Smooth muscle cell (in vitro differentiated cells): ENCODE results near the gene CDC6. TPM values are rescaled to one million over a fixed set of nuclear protein-coding genes. Genes with fewer than 3 reads are reported as not detected.

Experiments
- DNase-seq: peaks from one replicate; lab custom pipeline; 2025; ENCODE audit not compliant: unreplicated experiment; lab: John Stamatoyannopoulos, UW
- H2AFZ ChIP-seq: fragments of 200-600 bp; sonication (generic); 2 replicates; pipeline ENCODE4 v1.6.0; 2016; ENCODE audit warnings: antibody characterized with exemption, low read depth, mild to moderate bottlenecking
- H3F3A ChIP-seq: fragments of 200-600 bp; sonication (generic); 2 replicates; pipeline ENCODE4 v1.6.0; 2017; ENCODE audit warnings: antibody characterized with exemption, low read depth
- H3K27ac ChIP-seq: fragments of 200-600 bp; sonication (generic); 2 replicates; pipeline ENCODE4 v1.5.1; 2016; ENCODE audit warnings: low read depth, mild to moderate bottlenecking
- H3K27me3 ChIP-seq: fragments of 200-600 bp; sonication (generic); 2 replicates; pipeline ENCODE4 v1.6.1; 2016; ENCODE audit warnings: low read depth, mild to moderate bottlenecking
- H3K36me3 ChIP-seq: fragments of 200-600 bp; sonication (generic); 2 replicates; pipeline ENCODE4 v1.5.1; 2016; ENCODE audit warnings: low read depth
- H3K4me1 ChIP-seq: fragments of 200-600 bp; sonication (generic); 2 replicates; pipeline ENCODE4 v1.5.1; 2016; ENCODE audit warnings: low read depth
- H3K4me2 ChIP-seq: fragments of 200-600 bp; sonication (generic); 2 replicates; pipeline ENCODE4 v1.6.0; 2016; ENCODE audit warnings: mild to moderate bottlenecking
- H3K4me3 ChIP-seq: fragments of 200-600 bp; sonication (generic); 2 replicates; pipeline ENCODE4 v1.5.1; 2016; ENCODE audit warnings: mild to moderate bottlenecking
- H3K79me2 ChIP-seq: fragments of 200-600 bp; sonication (generic); 2 replicates; pipeline ENCODE4 v1.6.0; 2016; ENCODE audit warnings: low read depth, mild to moderate bottlenecking
- H3K9ac ChIP-seq: fragments of 200-600 bp; sonication (generic); 2 replicates; pipeline ENCODE4 v1.6.0; 2016; ENCODE audit warnings: low read depth
- H3K9me3 ChIP-seq: fragments of 200-600 bp; sonication (generic); replicated peaks from 2 replicates; pipeline ENCODE4 v1.5.1; 2016; ENCODE audit warnings: low read depth
- H4K20me1 ChIP-seq: fragments of 200-600 bp; sonication (generic); 2 replicates; pipeline ENCODE4 v1.6.0; 2016; ENCODE audit warnings: low read depth
- CTCF ChIP-seq: fragments of 200-600 bp; sonication (generic); IDR thresholded peaks from 2 replicates; pipeline ENCODE4 v1.5.1; 2017; ENCODE audit warnings: borderline replicate concordance, mild to moderate bottlenecking, antibody characterized with exemption; ENCODE audit not compliant: insufficient read depth, poor library complexity, severe bottlenecking
- WGBS: methylation state at CpG from one replicate; pipeline ENCODE4 v1.1.7; 2016; ENCODE audit warnings: low lambda C conversion rate; 5-methylcytosine and 5-hydroxymethylcytosine counted together
- polyA plus RNA-seq: library from polyadenylated mRNA; unstranded; fragments of >200 nt; fragmentation: Nextera tagmentation; extraction: Ambion mirVana; gene quantifications from 2 replicates; pipeline ENCODE4 v1.2.1, GENCODE V29; 2016
- total RNA-seq: library from RNA; depleted of rRNA; stranded (reverse); fragments of >200 nt; gene quantifications from 2 replicates; pipeline ENCODE4 v1.2.3, GENCODE V29; 2014

The CDC6 gene
- total and polyA plus RNA-seq, 2 experiments from 2014 or later: 5.5 to 15.1 TPM

- peak overlapping the region; percentile 89 for H3K27ac ChIP-seq
These were observed 57.7 kb downstream of the CDC6 start for GRCh38 chr17:40345161-40345993.

GRCh38 chr17:40345994-40346764, 58.5 kb downstream of the CDC6 start:
- H3F3A ChIP-seq: peaks cover 8% of the 10 kb centered on the region
- peak overlapping the region; percentile 99 for H3K4me2 ChIP-seq
- WGBS: 28% methylated on average over 11 of the region's 11 CpGs
- no peak for DNase-seq
- no peaks in the 10 kb centered on the region for H3K9me3 ChIP-seq
- H3K27me3 ChIP-seq: no peaks in the 10 kb centered on the region
- no peaks in the 10 kb centered on the region for H3K36me3 ChIP-seq
- no peak overlapping the region for H2AFZ ChIP-seq
- H3K27ac ChIP-seq: peak overlapping the region; percentile 89
- no peak for TF ChIP-seq CTCF
- H3K9ac ChIP-seq: peak overlapping the region; percentile 61
- H3K79me2 ChIP-seq: peaks cover 65% of the 10 kb centered on the region
- H3K4me1 ChIP-seq: peaks cover 71% of the 10 kb centered on the region
- H4K20me1 ChIP-seq: peaks cover 78% of the 10 kb centered on the region
- H3K4me3 ChIP-seq: peak overlapping the region; percentile 90

More at GRCh38 chr17:40345161-40345993, 57.7 kb downstream of the CDC6 start:
- no peak overlapping the region for H2AFZ ChIP-seq
- peaks cover 67% of the 10 kb centered on the region for H3K4me1 ChIP-seq
- H3K27me3 ChIP-seq: no peaks in the 10 kb centered on the region
- no peak for TF ChIP-seq CTCF
- H3K36me3 ChIP-seq: no peaks in the 10 kb centered on the region
- H3K9me3 ChIP-seq: no peaks in the 10 kb centered on the region
- H4K20me1 ChIP-seq: peaks cover 80% of the 10 kb centered on the region
- DNase-seq: no peak
- peaks cover 62% of the 10 kb centered on the region for H3K79me2 ChIP-seq
- H3K9ac ChIP-seq: peak overlapping the region; percentile 61
- 2% methylated on average over 26 of the region's 45 CpGs for WGBS
- H3K4me2 ChIP-seq: peak overlapping the region; percentile 99
- H3K4me3 ChIP-seq: peak overlapping the region; percentile 90
- peaks cover 8% of the 10 kb centered on the region for H3F3A ChIP-seq

- H3K4me3 ChIP-seq: no peak overlapping the region
- no peak overlapping the region for H2AFZ ChIP-seq
- 69% methylated on average over 1 of the region's 1 CpG for WGBS
These were observed 59.1 kb downstream of the CDC6 start for GRCh38 chr17:40346765-40347158.

More at GRCh38 chr17:40346765-40347158, 59.1 kb downstream of the CDC6 start:
- H3K9me3 ChIP-seq: no peaks in the 10 kb centered on the region
- H3K27ac ChIP-seq: peak overlapping the region; percentile 89
- peaks cover 78% of the 10 kb centered on the region for H4K20me1 ChIP-seq
- peaks cover 76% of the 10 kb centered on the region for H3K4me1 ChIP-seq
- H3K27me3 ChIP-seq: no peaks in the 10 kb centered on the region
- H3K79me2 ChIP-seq: peaks cover 65% of the 10 kb centered on the region
- peak overlapping the region; percentile 17 for H3K9ac ChIP-seq
- TF ChIP-seq CTCF: no peak
- peak overlapping the region; percentile 99 for H3K4me2 ChIP-seq
- H3F3A ChIP-seq: peaks cover 8% of the 10 kb centered on the region
- no peak for DNase-seq
- H3K36me3 ChIP-seq: no peaks in the 10 kb centered on the region
